ENCODE measurements around the gene SEMA4F.

DNA sequence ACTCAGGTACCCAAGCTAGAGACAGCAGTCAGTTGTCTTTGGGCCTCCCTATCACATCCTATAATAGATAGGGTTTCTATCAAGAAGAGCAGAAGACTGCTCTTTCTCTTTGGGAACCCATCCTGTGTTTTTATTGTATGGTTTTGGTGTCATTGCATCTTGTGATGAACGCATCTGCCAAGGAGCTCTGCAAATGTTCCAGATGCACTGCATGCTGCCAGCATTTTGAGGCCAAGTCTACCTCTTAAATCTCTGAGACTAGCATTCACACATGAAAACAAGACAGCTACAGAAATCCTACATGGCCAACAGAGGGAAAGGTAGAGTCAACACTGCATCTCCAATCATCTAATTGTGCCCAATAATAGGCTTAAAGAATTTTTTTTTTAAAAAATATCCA, 14.0 kb downstream of the SEMA4F start:
- TF ChIP-seq, protein P1, sequence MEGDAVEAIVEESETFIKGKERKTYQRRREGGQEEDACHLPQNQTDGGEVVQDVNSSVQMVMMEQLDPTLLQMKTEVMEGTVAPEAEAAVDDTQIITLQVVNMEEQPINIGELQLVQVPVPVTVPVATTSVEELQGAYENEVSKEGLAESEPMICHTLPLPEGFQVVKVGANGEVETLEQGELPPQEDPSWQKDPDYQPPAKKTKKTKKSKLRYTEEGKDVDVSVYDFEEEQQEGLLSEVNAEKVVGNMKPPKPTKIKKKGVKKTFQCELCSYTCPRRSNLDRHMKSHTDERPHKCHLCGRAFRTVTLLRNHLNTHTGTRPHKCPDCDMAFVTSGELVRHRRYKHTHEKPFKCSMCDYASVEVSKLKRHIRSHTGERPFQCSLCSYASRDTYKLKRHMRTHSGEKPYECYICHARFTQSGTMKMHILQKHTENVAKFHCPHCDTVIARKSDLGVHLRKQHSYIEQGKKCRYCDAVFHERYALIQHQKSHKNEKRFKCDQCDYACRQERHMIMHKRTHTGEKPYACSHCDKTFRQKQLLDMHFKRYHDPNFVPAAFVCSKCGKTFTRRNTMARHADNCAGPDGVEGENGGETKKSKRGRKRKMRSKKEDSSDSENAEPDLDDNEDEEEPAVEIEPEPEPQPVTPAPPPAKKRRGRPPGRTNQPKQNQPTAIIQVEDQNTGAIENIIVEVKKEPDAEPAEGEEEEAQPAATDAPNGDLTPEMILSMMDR (conservative IDR thresholded peaks at IDR 0.05 in 1 of 2, IDR thresholded peaks at IDR 0.05 in 1 of 2; ENCODE audit: extremely low read depth in 1 of 2, insufficient read depth in 1 of 2, low read depth in 1 of 2, low read length in 2 of 2): no peak
- no peak for TF ChIP-seq EZH2 (IDR thresholded peaks at IDR 0.05; ENCODE audit: borderline replicate concordance, low read length)
